ENCODE data around the gene HSD11B2.
"Not testable (repeated sequence)": the region's sequence is repeated elsewhere in the genome, so short reads cannot be mapped to it uniquely, and the experiment has no call there.

HSD11B2 gene

GRCh38 chr16:67396159-67397035, 34.5 kb upstream of the HSD11B2 start:
- DNase-seq = no peak

- DNase-seq = no peak
Observed at GRCh38 chr16:67397036-67397801, 33.7 kb upstream of the HSD11B2 start.

GRCh38 chr16:67397812-67398545, 32.9 kb upstream of the HSD11B2 start:
- no peak for DNase-seq

GRCh38 chr16:67398546-67399217, 32.2 kb upstream of the HSD11B2 start:
- no peak for DNase-seq

- DNase-seq = no peak
Observed at GRCh38 chr16:67399218-67399733, 31.6 kb upstream of the HSD11B2 start.

- DNase-seq = no peak
Observed at GRCh38 chr16:67399749-67400704, 30.9 kb upstream of the HSD11B2 start.

- DNase-seq = no peak
Observed at GRCh38 chr16:67400901-67401300, 30.0 kb upstream of the HSD11B2 start.

- no peak for DNase-seq
Observed at GRCh38 chr16:67403976-67404555, 26.9 kb upstream of the HSD11B2 start.

GRCh38 chr16:67404740-67405226, 26.1 kb upstream of the HSD11B2 start:
- DNase-seq = no peak

- DNase-seq = no peak
Observed at GRCh38 chr16:67405336-67405735, 25.6 kb upstream of the HSD11B2 start.

GRCh38 chr16:67406111-67406971, 24.6 kb upstream of the HSD11B2 start:
- no peak for DNase-seq

GRCh38 chr16:67407176-67407787, 23.6 kb upstream of the HSD11B2 start:
- DNase-seq = no peak

GRCh38 chr16:67407788-67408452, 23.0 kb upstream of the HSD11B2 start:
- no peak for DNase-seq

- DNase-seq = no peak
Observed at GRCh38 chr16:67409631-67410030, 21.3 kb upstream of the HSD11B2 start.

- no peak for DNase-seq
Observed at GRCh38 chr16:67411339-67411738, 19.6 kb upstream of the HSD11B2 start.

GRCh38 chr16:67412294-67412693, 18.6 kb upstream of the HSD11B2 start:
- no peak for DNase-seq

GRCh38 chr16:67413978-67414911, 16.7 kb upstream of the HSD11B2 start:
- no peak for DNase-seq

GRCh38 chr16:67415421-67415820, 15.5 kb upstream of the HSD11B2 start:
- not testable (repeated sequence) for DNase-seq
